NT2/D1 (cell line): ENCODE data around the gene RNU7-1.

Source experiments
- DNase-seq: peaks from one replicate; pipeline ENCODE4 v3.0.0-alpha.2; 2011; ENCODE audit warnings: low read depth, low spot score
- H3K27me3 ChIP-seq: 2 replicates; pipeline ENCODE4 v1.6.0; 2011; ENCODE audit warnings: mild to moderate bottlenecking; ENCODE audit not compliant: insufficient read length, insufficient read depth
- H3K36me3 ChIP-seq: 2 replicates; pipeline ENCODE4 v1.6.1; 2011; ENCODE audit warnings: mild to moderate bottlenecking, low read length, mixed read lengths; ENCODE audit not compliant: insufficient read depth, insufficient read length
- H3K4me1 ChIP-seq: 2 replicates; pipeline ENCODE4 v1.5.1; 2011; ENCODE audit not compliant: insufficient read depth, insufficient read length
- H3K4me3 ChIP-seq: 2 replicates; pipeline ENCODE4 v1.5.1; 2011; ENCODE audit warnings: low read depth; ENCODE audit not compliant: insufficient read length
- H3K9ac ChIP-seq: 2 replicates; pipeline ENCODE4 v1.6.0; 2011; ENCODE audit warnings: low read depth; ENCODE audit not compliant: insufficient read length
- H3K9me3 ChIP-seq: 2 replicates; pipeline ENCODE4 v1.5.1; 2011; ENCODE audit warnings: mild to moderate bottlenecking, low read length; ENCODE audit not compliant: insufficient read depth
- SUZ12 ChIP-seq: IDR thresholded peaks from 2 replicates; pipeline ENCODE4 v1.6.1; 2011; ENCODE audit not compliant: insufficient read length, insufficient read depth; ENCODE audit errors: extremely low read depth
- YY1 ChIP-seq: IDR thresholded peaks from 2 replicates; pipeline ENCODE4 v1.6.1; 2011; ENCODE audit not compliant: insufficient read length, insufficient read depth
- ZNF274 ChIP-seq: IDR thresholded peaks from 2 replicates; pipeline ENCODE4 v1.6.1; 2011; ENCODE audit warnings: mild to moderate bottlenecking, low read depth, low read length

The RNU7-1 gene

DNA sequence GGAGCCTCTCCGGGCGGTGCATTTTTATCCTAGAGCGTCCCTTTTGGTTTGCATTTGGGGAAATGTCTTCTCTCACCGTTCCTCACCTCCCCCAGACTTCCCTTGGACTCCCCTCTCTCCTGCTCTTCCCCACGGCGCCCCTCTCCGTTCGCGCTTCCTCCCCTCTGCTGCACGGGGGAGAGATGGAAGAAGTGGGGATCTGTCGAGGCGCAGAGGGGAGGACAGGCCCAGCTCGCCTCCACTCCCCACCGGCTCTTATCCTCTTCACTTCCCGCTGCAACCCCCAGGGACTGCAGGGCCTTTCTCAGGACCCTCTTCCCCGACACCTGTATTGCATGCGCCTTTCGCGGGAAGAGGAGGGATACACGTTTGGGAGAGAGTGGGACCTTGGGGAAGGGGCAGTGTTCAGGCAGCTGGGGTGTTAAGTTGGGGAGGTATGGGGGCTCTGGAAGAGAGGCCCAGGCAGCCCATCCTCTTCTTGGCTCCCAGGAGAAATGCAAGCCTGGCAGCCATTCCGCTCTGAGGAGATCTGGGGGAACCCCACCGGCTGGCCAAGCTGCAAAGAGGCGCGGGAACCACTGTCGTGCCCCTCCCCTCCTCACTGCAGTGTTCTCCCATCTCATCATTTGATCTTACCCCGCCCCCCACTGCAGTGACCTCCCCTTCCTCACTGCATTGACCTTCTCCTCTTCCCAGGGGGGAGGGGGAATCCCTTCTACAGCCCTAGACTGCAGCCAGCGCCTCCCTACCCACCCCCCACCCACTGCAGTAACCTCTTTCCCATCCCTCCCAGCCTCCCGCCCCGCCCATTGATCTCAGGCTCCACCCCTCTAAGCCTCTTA is 28.4 kb upstream of the RNU7-1 start:
- no peak for DNase-seq
- Histone ChIP-seq H3K27me3 (peaks cover 9% of the 10 kb centered on the region), H3K4me3 (peak overlapping the region; percentile 79), H3K36me3 (peaks cover 36% of the 10 kb centered on the region), H3K4me1 (peaks cover 28% of the 10 kb centered on the region), H3K9ac (peak overlapping the region; percentile 92), H3K9me3 (no peaks in the 10 kb centered on the region)
- TF ChIP-seq SUZ12 = no peak
- TF ChIP-seq ZNF274 = no peak
- TF ChIP-seq YY1 = no peak

GRCh38 chr12:6915789-6916285 is 27.8 kb upstream of the RNU7-1 start:
- Histone ChIP-seq H3K27me3 (peaks cover 9% of the 10 kb centered on the region), H3K9ac (peak overlapping the region; percentile 83), H3K36me3 (peaks cover 39% of the 10 kb centered on the region), H3K4me3 (peak overlapping the region; percentile 79), H3K4me1 (peaks cover 28% of the 10 kb centered on the region), H3K9me3 (no peaks in the 10 kb centered on the region)
- TF ChIP-seq YY1 (no peak), SUZ12 (no peak), ZNF274 (no peak)
- DNase-seq = no peak

DNA sequence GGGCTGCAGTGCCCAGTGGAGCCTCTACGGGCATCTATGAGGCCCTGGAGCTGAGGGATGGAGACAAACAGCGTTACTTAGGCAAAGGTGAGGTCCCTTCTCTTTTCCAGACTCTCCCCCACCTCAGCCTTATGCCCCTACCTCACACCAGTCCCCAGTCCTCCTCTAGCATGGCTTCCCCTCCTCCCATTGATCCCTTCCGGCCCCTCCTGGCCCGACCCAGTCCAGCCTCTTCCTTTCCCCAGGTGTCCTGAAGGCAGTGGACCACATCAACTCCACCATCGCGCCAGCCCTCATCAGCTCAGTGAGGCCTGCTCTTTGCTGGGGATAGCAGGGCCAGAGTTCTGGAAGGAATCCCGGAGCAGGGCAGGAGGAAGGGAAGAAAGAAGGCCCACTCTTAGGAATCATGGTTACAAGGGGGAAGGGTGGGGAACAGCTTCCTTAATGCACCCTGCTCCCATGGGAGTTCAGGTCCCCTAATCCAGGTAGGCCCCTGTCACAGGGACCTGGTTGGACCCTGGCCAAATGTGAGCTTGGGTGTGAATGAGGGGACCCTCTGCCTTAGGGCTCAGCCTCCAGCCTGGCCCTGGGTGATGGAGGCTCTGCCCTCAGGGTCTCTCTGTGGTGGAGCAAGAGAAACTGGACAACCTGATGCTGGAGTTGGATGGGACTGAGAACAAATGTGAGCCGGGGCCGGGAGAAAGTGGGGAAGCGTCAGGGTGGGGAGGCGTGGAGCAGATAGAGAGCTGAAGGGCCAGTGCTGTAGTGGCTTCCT is 27.0 kb upstream of the RNU7-1 start:
- no peak for DNase-seq
- Histone ChIP-seq H3K4me3 (peak overlapping the region; percentile 79), H3K9ac (peak overlapping the region; percentile 83), H3K4me1 (peaks cover 28% of the 10 kb centered on the region), H3K27me3 (peaks cover 9% of the 10 kb centered on the region), H3K36me3 (peaks cover 47% of the 10 kb centered on the region), H3K9me3 (no peaks in the 10 kb centered on the region)
- TF ChIP-seq ZNF274 (no peak), YY1 (no peak)

- Histone ChIP-seq H3K9me3 (no peaks in the 10 kb centered on the region), H3K36me3 (peaks cover 58% of the 10 kb centered on the region), H3K4me3 (no peak overlapping the region), H3K4me1 (peaks cover 29% of the 10 kb centered on the region), H3K27me3 (peaks cover 9% of the 10 kb centered on the region), H3K9ac (no peak overlapping the region)
- no peak for DNase-seq
- TF ChIP-seq YY1 (no peak), ZNF274 (no peak), SUZ12 (no peak)
These were observed 26.0 kb upstream of the RNU7-1 start for GRCh38 chr12:6917491-6918231.

DNA sequence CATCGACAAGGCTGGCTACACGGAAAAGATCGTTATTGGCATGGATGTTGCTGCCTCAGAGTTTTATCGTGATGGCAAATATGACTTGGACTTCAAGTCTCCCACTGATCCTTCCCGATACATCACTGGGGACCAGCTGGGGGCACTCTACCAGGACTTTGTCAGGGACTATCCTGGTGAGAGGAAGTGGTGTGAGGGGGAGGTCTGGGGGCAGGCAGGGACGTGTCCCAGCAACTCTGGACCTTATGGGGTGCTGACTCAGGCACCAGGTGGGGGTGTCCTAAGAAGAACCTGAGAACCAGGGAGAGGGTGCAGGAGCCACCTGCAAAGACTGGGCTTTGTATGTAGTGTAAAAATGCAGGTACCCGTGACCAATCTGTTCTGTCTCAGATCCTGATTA is 24.0 kb upstream of the RNU7-1 start:
- H3K9me3 ChIP-seq = no peaks in the 10 kb centered on the region
- TF ChIP-seq SUZ12 (no peak), ZNF274 (no peak), YY1 (no peak)
- no peak overlapping the region for H3K4me3 ChIP-seq
- peaks cover 8% of the 10 kb centered on the region for H3K27me3 ChIP-seq
- DNase-seq = no peak
- H3K4me1 ChIP-seq = peaks cover 23% of the 10 kb centered on the region
- no peak overlapping the region for H3K9ac ChIP-seq
- H3K36me3 ChIP-seq = peaks cover 73% of the 10 kb centered on the region

DNA sequence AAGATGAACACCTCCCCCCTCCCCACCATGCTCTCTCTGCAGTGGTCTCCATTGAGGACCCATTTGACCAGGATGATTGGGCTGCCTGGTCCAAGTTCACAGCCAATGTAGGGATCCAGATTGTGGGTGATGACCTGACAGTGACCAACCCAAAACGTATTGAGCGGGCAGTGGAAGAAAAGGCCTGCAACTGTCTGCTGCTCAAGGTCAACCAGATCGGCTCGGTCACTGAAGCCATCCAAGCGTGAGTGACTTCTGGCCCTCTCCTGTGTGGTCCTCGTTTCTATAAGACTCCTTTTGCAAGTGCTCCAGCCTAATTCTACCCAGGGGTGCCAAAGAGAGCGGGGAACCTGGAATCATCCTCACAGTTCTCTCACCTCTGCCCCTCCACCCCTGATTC is 22.1 kb upstream of the RNU7-1 start:
- Histone ChIP-seq H3K9ac (no peak overlapping the region), H3K4me3 (no peak overlapping the region), H3K4me1 (peaks cover 23% of the 10 kb centered on the region), H3K36me3 (peaks cover 65% of the 10 kb centered on the region), H3K9me3 (no peaks in the 10 kb centered on the region), H3K27me3 (no peaks in the 10 kb centered on the region)
- TF ChIP-seq SUZ12 (no peak), ZNF274 (no peak), YY1 (no peak)
- no peak for DNase-seq
